Suprapubic skin (tissue), 4 donors: ENCODE data around the gene PRLHR. TPM values are rescaled to one million over a fixed set of nuclear protein-coding genes. Genes with fewer than 3 reads are reported as not detected.

Experiments
- DNase-seq, 2 donors: peaks; one replicate each; pipeline ENCODE4 v3.0.0-alpha.2; 2019; ENCODE audit warnings: low spot score in 2 of 2
- H3K27ac ChIP-seq: fragments of 200-600 bp; sonication (generic); one replicate; pipeline ENCODE4 v1.5.1; 2019
- H3K27me3 ChIP-seq: fragments of 200-600 bp; sonication (generic); one replicate; pipeline ENCODE4 v1.5.1; 2019
- H3K36me3 ChIP-seq: fragments of 200-600 bp; sonication (generic); one replicate; pipeline ENCODE4 v1.5.1; 2019
- H3K4me1 ChIP-seq: fragments of 200-600 bp; sonication (generic); one replicate; pipeline ENCODE4 v1.5.1; 2019
- H3K4me3 ChIP-seq: fragments of 200-600 bp; sonication (generic); one replicate; pipeline ENCODE4 v1.5.1; 2019; ENCODE audit warnings: mild to moderate bottlenecking
- H3K9me3 ChIP-seq: fragments of 200-600 bp; sonication (generic); one replicate; pipeline ENCODE4 v1.5.1; 2019
- CTCF ChIP-seq, 2 donors: fragments of 200-600 bp in 1 of 2; fragments of 450-650 bp in 1 of 2; sonication (generic) in 1 of 2; IDR thresholded peaks; one replicate each; pipeline ENCODE4 v1.5.1; 2016 to 2019; ENCODE audit warnings: antibody characterized with exemption in 2 of 2, mild to moderate bottlenecking in 1 of 2, moderate library complexity in 1 of 2
- EP300 ChIP-seq: sonication (generic); formaldehyde crosslinking; IDR thresholded peaks from one replicate; pipeline ENCODE4 v1.6.1; 2017; ENCODE audit warnings: antibody characterized with exemption
- POLR2A ChIP-seq, 2 donors: fragments of 450-650 bp; IDR thresholded peaks; one replicate each; pipeline ENCODE4 v1.6.1; 2017; ENCODE audit warnings: antibody characterized with exemption in 2 of 2, mild to moderate bottlenecking in 2 of 2, moderate library complexity in 2 of 2
- POLR2AphosphoS5 ChIP-seq, 3 donors: sonication (generic); formaldehyde crosslinking; IDR thresholded peaks; one replicate each; pipeline ENCODE4 v1.6.1; 2017; ENCODE audit warnings: antibody characterized with exemption in 3 of 3
- WGBS: methylation state at CpG from one replicate; pipeline ENCODE4 v1.1.5; 2018; 5-methylcytosine and 5-hydroxymethylcytosine counted together
- total RNA-seq, 4 donors: library from RNA; depleted of rRNA; stranded (reverse); fragments of >200 nt; gene quantifications; one replicate each; pipeline ENCODE4 v1.1.0, GENCODE V29; 2016

The PRLHR gene
- total RNA-seq, 4 donors from 2014 or later: not detected

- H3K4me3 ChIP-seq: no peak overlapping the region
- 81% methylated on average over 11 of the region's 11 CpGs for WGBS
- H3K27ac ChIP-seq: no peak overlapping the region
Observed at GRCh38 chr10:118572256-118573041, 23.0 kb downstream of the PRLHR start.

DNA sequence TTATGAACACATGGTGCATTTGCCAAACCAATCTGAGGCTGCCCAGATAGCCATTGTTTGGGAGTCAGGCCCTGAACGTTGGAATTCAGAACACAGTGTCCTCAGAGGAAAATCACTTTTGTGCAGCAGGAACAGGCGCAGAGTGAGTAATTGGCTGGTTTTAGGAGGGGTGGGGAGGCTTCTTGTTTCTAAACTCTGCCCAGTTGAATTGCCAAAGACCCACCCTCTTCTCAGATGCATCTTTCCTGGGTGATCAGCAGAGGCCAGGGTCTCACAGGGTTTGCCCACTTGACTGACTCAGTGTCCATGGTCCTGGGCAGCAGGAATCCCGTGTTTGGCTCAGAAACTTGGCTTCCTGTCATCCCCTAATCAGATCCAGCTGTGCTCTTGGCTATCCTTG, 24.3 kb downstream of the PRLHR start:
- H3K9me3 ChIP-seq: no peaks in the 10 kb centered on the region
- no peaks in the 10 kb centered on the region for H3K36me3 ChIP-seq
- TF ChIP-seq EP300 (no peak), CTCF (IDR thresholded peaks at IDR 0.05) (no peak), POLR2A (IDR thresholded peaks at IDR 0.05) (no peak), POLR2AphosphoS5 (IDR thresholded peaks at IDR 0.05) (no peak)
- WGBS: 37% methylated on average over 3 of the region's 3 CpGs
- H3K4me3 ChIP-seq: no peak overlapping the region
- DNase-seq: no peak
- H3K27me3 ChIP-seq: no peaks in the 10 kb centered on the region
- peak overlapping the region; percentile 50 for H3K27ac ChIP-seq
- peaks cover 18% of the 10 kb centered on the region for H3K4me1 ChIP-seq

More at GRCh38 chr10:118572256-118573041, 23.0 kb downstream of the PRLHR start:
- Histone ChIP-seq H3K27me3 (peaks cover 1% of the 10 kb centered on the region), H3K4me1 (peaks cover 18% of the 10 kb centered on the region), H3K36me3 (no peaks in the 10 kb centered on the region), H3K9me3 (no peaks in the 10 kb centered on the region)
- DNase-seq: no peak
- no peak for TF ChIP-seq EP300
- TF ChIP-seq CTCF (IDR thresholded peaks at IDR 0.05): no peak
- no peak for TF ChIP-seq POLR2AphosphoS5 (IDR thresholded peaks at IDR 0.05)
- TF ChIP-seq POLR2A (IDR thresholded peaks at IDR 0.05): no peak

GRCh38 chr10:118570591-118570990, 24.9 kb downstream of the PRLHR start:
- no peak for DNase-seq
- Histone ChIP-seq H3K27ac (peak overlapping the region; percentile 61), H3K4me3 (no peak overlapping the region), H3K9me3 (no peaks in the 10 kb centered on the region), H3K36me3 (no peaks in the 10 kb centered on the region), H3K4me1 (peaks cover 18% of the 10 kb centered on the region), H3K27me3 (no peaks in the 10 kb centered on the region)
- TF ChIP-seq POLR2A (IDR thresholded peaks at IDR 0.05) (no peak), CTCF (IDR thresholded peaks at IDR 0.05) (no peak), EP300 (no peak), POLR2AphosphoS5 (IDR thresholded peaks at IDR 0.05) (no peak)
- 49% methylated on average over 5 of the region's 5 CpGs for WGBS

DNA sequence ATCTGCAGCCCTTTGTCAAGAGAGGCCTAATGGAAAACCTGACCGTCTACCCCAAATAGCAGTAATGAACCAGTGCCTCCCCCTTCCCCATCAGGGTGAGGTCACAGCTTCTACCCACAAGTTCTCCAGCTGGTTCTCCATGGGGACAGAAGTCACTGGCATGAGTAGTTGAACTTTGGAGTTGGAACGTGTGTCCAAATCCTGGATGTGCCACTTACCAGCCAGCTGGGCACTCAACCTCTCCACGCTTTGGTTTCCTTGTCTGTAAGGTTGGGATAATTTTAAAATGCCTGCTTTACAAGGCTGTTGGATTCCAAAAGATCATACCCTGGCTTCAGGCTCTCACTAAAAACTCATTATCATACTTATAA, 25.6 kb downstream of the PRLHR start:
- H3K27ac ChIP-seq: peak overlapping the region; percentile 61
- H3K36me3 ChIP-seq: no peaks in the 10 kb centered on the region
- no peak overlapping the region for H3K4me3 ChIP-seq
- 80% methylated on average over 3 of the region's 3 CpGs for WGBS
- no peak for DNase-seq
- H3K4me1 ChIP-seq: peaks cover 18% of the 10 kb centered on the region
- TF ChIP-seq POLR2AphosphoS5 (IDR thresholded peaks at IDR 0.05): no peak
- no peak for TF ChIP-seq EP300
- no peak for TF ChIP-seq POLR2A (IDR thresholded peaks at IDR 0.05)
- no peak for TF ChIP-seq CTCF (IDR thresholded peaks at IDR 0.05)
- H3K9me3 ChIP-seq: no peaks in the 10 kb centered on the region
- no peaks in the 10 kb centered on the region for H3K27me3 ChIP-seq

GRCh38 chr10:118569241-118569881, 26.1 kb downstream of the PRLHR start:
- peaks cover 18% of the 10 kb centered on the region for H3K4me1 ChIP-seq
- no peak for TF ChIP-seq POLR2AphosphoS5 (IDR thresholded peaks at IDR 0.05)
- TF ChIP-seq CTCF (IDR thresholded peaks at IDR 0.05): no peak
- no peak for TF ChIP-seq POLR2A (IDR thresholded peaks at IDR 0.05)
- TF ChIP-seq EP300: no peak
- no peaks in the 10 kb centered on the region for H3K36me3 ChIP-seq
- peak overlapping the region; percentile 2 for H3K27ac ChIP-seq
- no peaks in the 10 kb centered on the region for H3K9me3 ChIP-seq
- no peak for DNase-seq
- WGBS: 87% methylated on average over 8 of the region's 8 CpGs
- no peaks in the 10 kb centered on the region for H3K27me3 ChIP-seq
- no peak overlapping the region for H3K4me3 ChIP-seq
